Parathyroid adenoma (tissue), 2 donors: ENCODE data around the gene EPAS1.

Experiments
- H2AFZ ChIP-seq: fragments of 300-600 bp; sonication (generic); one replicate; pipeline ENCODE4 v1.7.0; 2017; ENCODE audit warnings: antibody characterized with exemption, mild to moderate bottlenecking
- H3K27ac ChIP-seq: fragments of 300-600 bp; sonication (generic); one replicate; pipeline ENCODE4 v1.7.0; 2017
- H3K27me3 ChIP-seq: fragments of 300-600 bp; sonication (generic); one replicate; pipeline ENCODE4 v1.7.0; 2017; ENCODE audit warnings: low read length; ENCODE audit not compliant: control insufficient read depth, insufficient read depth
- H3K36me3 ChIP-seq: fragments of 300-600 bp; sonication (generic); one replicate; pipeline ENCODE4 v1.7.0; 2017; ENCODE audit warnings: low read length; ENCODE audit not compliant: control insufficient read depth, insufficient read depth
- H3K4me1 ChIP-seq: fragments of 300-600 bp; sonication (generic); one replicate; pipeline ENCODE4 v1.7.0; 2017; ENCODE audit warnings: control low read depth
- H3K4me2 ChIP-seq: fragments of 300-600 bp; sonication (generic); one replicate; pipeline ENCODE4 v1.7.0; 2017; ENCODE audit warnings: low read length
- H3K4me3 ChIP-seq: fragments of 300-600 bp; sonication (generic); one replicate; pipeline ENCODE4 v1.7.0; 2017; ENCODE audit warnings: low read depth, low read length
- H3K79me2 ChIP-seq: fragments of 300-600 bp; sonication (generic); one replicate; pipeline ENCODE4 v1.7.0; 2017; ENCODE audit warnings: control low read depth
- H3K9ac ChIP-seq: fragments of 300-600 bp; sonication (generic); one replicate; pipeline ENCODE4 v1.7.0; 2017; ENCODE audit warnings: mild to moderate bottlenecking
- H3K9me3 ChIP-seq: fragments of 300-600 bp; sonication (generic); one replicate; pipeline ENCODE4 v1.7.0; 2017; ENCODE audit warnings: low read length; ENCODE audit not compliant: control insufficient read depth
- TF ChIP-seq, protein P1 (sequence below): fragments of 300-600 bp; sonication (generic); IDR thresholded peaks from one replicate; pipeline ENCODE4 v1.7.0; 2017; ENCODE audit warnings: antibody characterized with exemption, mild to moderate bottlenecking
- donor health status: primary hyperparathyroidism.

Gene EPAS1

DNA sequence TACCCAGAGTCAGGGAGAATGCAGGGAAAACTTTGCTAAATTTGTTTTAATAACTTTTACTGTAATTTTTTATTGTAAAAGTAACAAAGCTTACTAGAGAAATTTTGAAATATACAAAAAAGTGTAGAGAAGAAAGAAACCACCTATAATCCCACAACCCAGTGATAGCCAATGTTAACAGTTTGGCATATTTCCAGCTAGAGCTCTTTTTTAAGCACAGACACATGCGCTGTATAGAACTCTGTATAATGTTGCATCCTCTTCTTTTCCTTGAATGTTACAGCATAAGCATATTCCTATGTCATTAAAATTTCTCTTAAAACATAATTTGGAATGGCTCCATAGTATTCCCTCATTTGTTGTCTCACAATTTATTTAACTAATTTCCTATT, 37.4 kb upstream of the EPAS1 start:
- Histone ChIP-seq H3K4me2 (no peak overlapping the region), H3K4me1 (no peaks in the 10 kb centered on the region), H3K36me3 (no peaks in the 10 kb centered on the region), H3K9me3 (no peaks in the 10 kb centered on the region), H3K27ac (no peak overlapping the region), H3K9ac (no peak overlapping the region), H3K27me3 (no peaks in the 10 kb centered on the region), H3K79me2 (no peaks in the 10 kb centered on the region), H2AFZ (no peak overlapping the region), H3K4me3 (no peak overlapping the region)
- TF ChIP-seq, protein P1, sequence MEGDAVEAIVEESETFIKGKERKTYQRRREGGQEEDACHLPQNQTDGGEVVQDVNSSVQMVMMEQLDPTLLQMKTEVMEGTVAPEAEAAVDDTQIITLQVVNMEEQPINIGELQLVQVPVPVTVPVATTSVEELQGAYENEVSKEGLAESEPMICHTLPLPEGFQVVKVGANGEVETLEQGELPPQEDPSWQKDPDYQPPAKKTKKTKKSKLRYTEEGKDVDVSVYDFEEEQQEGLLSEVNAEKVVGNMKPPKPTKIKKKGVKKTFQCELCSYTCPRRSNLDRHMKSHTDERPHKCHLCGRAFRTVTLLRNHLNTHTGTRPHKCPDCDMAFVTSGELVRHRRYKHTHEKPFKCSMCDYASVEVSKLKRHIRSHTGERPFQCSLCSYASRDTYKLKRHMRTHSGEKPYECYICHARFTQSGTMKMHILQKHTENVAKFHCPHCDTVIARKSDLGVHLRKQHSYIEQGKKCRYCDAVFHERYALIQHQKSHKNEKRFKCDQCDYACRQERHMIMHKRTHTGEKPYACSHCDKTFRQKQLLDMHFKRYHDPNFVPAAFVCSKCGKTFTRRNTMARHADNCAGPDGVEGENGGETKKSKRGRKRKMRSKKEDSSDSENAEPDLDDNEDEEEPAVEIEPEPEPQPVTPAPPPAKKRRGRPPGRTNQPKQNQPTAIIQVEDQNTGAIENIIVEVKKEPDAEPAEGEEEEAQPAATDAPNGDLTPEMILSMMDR, result no peak

DNA sequence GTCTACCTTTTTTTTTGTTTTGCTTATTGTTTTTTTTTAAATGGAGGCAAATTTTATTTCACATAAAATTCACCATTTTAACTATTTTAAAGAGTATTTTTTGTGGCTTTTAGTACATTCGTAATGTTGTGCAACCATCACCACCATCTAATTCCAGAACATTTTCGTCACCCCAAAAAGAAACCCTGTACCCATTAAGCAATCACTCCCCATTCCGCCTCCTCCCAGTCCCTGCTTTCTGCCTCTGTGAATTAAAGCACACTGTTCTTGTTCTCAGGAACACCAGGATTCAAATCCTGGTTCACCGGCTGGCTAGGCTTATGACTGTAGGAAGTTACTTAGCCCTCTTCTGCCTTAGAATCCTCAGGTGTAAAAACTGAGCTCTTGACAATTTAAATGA, 36.9 kb upstream of the EPAS1 start:
- Histone ChIP-seq H2AFZ (no peak overlapping the region), H3K36me3 (no peaks in the 10 kb centered on the region), H3K4me3 (no peak overlapping the region), H3K4me2 (no peak overlapping the region), H3K9me3 (no peaks in the 10 kb centered on the region), H3K9ac (no peak overlapping the region), H3K79me2 (no peaks in the 10 kb centered on the region), H3K4me1 (no peaks in the 10 kb centered on the region), H3K27ac (no peak overlapping the region), H3K27me3 (no peaks in the 10 kb centered on the region)
- TF ChIP-seq, protein P1, result no peak

DNA sequence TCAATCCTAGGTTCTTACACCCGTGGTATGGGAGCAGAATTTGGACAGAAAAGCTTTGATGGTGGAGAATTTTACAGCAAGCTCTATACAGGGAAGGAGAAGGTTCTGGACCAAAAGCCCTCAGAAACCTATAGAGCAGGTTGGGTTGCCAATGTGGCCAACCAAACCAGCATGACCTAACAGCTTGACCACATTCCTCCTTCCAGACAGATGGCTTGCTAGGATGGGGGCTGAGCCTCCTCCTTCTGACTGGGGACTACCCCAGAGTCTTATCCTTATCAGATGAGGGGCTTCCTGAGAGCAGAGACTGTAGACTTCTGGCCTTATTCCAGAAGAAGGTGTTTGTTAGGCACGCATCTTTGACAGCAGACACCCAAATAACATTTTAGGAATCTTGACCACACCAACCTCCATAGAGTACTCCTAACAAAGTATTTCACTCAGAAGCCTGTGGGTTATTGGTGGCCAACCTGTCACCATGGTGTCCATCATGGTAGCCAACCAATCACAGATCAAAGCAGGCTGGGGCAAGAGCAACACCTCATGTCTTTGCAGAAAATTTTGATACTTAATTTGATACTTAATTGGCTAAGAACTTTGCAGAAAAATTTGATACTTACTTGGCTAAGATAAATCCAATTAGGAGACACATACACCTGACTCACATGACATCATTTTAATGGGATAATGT, 34.8 kb upstream of the EPAS1 start:
- Histone ChIP-seq H3K27me3 (no peaks in the 10 kb centered on the region), H3K27ac (no peak overlapping the region), H3K9ac (no peak overlapping the region), H3K4me1 (no peaks in the 10 kb centered on the region), H3K4me2 (no peak overlapping the region), H3K9me3 (no peaks in the 10 kb centered on the region), H2AFZ (no peak overlapping the region), H3K79me2 (no peaks in the 10 kb centered on the region), H3K4me3 (no peak overlapping the region), H3K36me3 (no peaks in the 10 kb centered on the region)
- TF ChIP-seq, protein P1, result no peak

DNA sequence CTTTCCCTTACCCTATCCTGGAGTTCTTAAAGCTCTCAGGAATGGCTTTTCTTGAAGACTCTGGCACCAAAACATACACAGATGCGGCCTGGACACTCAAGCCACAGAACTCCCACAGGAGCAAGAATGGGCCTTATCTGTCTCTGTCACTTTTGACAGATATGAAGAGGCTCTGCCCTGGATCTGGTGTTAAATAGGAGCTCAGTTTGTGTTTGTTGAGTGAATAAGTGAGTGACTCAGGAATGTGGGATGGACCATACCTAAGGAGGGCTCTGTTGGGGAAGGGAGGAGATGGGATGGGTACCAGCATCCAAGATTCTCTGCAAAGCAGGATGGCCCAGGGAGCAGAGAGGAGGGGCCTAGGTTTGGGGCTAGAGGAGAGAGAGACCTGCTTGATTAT, 33.9 kb upstream of the EPAS1 start:
- Histone ChIP-seq H3K27me3 (no peaks in the 10 kb centered on the region), H3K79me2 (no peaks in the 10 kb centered on the region), H3K4me1 (no peaks in the 10 kb centered on the region), H2AFZ (no peak overlapping the region), H3K4me3 (no peak overlapping the region), H3K27ac (no peak overlapping the region), H3K9ac (no peak overlapping the region), H3K9me3 (no peaks in the 10 kb centered on the region), H3K4me2 (no peak overlapping the region), H3K36me3 (no peaks in the 10 kb centered on the region)
- TF ChIP-seq, protein P1, result no peak

DNA sequence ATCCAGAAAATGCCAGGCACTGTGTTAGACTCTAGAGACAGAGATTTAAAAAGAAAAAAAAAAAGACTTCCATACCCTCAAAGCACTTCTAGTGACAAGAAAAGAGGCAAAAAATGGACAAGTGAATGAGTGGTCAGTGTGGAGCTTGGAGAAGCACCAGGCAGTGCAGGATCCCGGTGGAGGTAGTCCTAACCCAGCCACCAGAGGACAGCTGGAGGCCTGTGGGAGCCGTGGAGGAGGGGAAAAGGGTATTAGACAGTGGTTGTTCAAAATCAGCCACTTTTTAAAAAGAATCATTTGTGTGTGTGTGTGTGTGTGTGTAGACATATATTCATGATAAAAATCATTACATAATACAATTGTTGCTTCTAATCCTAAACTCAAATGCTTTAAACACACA, 32.8 kb upstream of the EPAS1 start:
- TF ChIP-seq, protein P1, result no peak
- H3K9ac ChIP-seq, result no peak overlapping the region

More for the DNA sequence above, 32.8 kb upstream of the EPAS1 start:
- H3K4me2 ChIP-seq, result no peak overlapping the region
- no peaks in the 10 kb centered on the region for H3K79me2 ChIP-seq
- H3K36me3 ChIP-seq, result no peaks in the 10 kb centered on the region
- no peaks in the 10 kb centered on the region for H3K4me1 ChIP-seq
- H3K4me3 ChIP-seq, result no peak overlapping the region
- H3K27ac ChIP-seq, result no peak overlapping the region
- no peak overlapping the region for H2AFZ ChIP-seq
- H3K27me3 ChIP-seq, result no peaks in the 10 kb centered on the region
- H3K9me3 ChIP-seq, result no peaks in the 10 kb centered on the region
